GM23338 (cell line): ENCODE measurements around the gene POMT2. TPM values are rescaled to one million over a fixed set of nuclear protein-coding genes. Genes with fewer than 3 reads are reported as not detected.

Source experiments
- ATAC-seq: fragments of 200-7000 bp; cut with Tn5 transposase; 3 replicates; pipeline ENCODE4 v1.9.1; 2020
- DNase-seq: peaks from one replicate; pipeline ENCODE4 v3.0.0-alpha.2; 2015; ENCODE audit warnings: low spot score
- H2AFZ ChIP-seq: fragments of 200-600 bp; sonication (generic); 2 replicates; pipeline ENCODE4 v1.8.0; 2016; ENCODE audit warnings: antibody characterized with exemption, mild to moderate bottlenecking, moderate library complexity
- H3F3A ChIP-seq: fragments of 200-600 bp; sonication (generic); replicated peaks from 2 replicates; pipeline ENCODE4 v1.8.0; 2017; ENCODE audit warnings: antibody characterized with exemption, mixed run types, low read depth
- H3K27ac ChIP-seq: fragments of 200-600 bp; sonication (generic); 2 replicates; pipeline ENCODE4 v1.6.1; 2016; ENCODE audit warnings: low read depth
- H3K27me3 ChIP-seq: fragments of 200-600 bp; sonication (generic); 2 replicates; pipeline ENCODE4 v1.8.0; 2016; ENCODE audit warnings: mild to moderate bottlenecking, mixed run types, moderate library complexity; ENCODE audit not compliant: insufficient read depth
- H3K36me3 ChIP-seq: fragments of 200-600 bp; sonication (generic); 2 replicates; pipeline ENCODE4 v1.8.0; 2016; ENCODE audit warnings: mild to moderate bottlenecking; ENCODE audit not compliant: insufficient read depth
- H3K4me1 ChIP-seq: fragments of 200-600 bp; sonication (generic); 2 replicates; pipeline ENCODE4 v1.8.0; 2016; ENCODE audit warnings: mild to moderate bottlenecking, moderate library complexity; ENCODE audit not compliant: insufficient read depth
- H3K4me2 ChIP-seq: fragments of 200-600 bp; sonication (generic); 2 replicates; pipeline ENCODE4 v1.7.1; 2017; ENCODE audit warnings: mixed run types
- H3K4me3 ChIP-seq: fragments of 200-600 bp; sonication (generic); 2 replicates; pipeline ENCODE4 v1.6.1; 2016; ENCODE audit warnings: mixed run types
- H3K79me2 ChIP-seq: fragments of 200-600 bp; sonication (generic); replicated peaks from 2 replicates; pipeline ENCODE4 v1.8.0; 2017; ENCODE audit warnings: mild to moderate bottlenecking; ENCODE audit not compliant: insufficient read depth
- H3K9me2 ChIP-seq: fragments of 200-600 bp; sonication (generic); 2 replicates; pipeline ENCODE4 v1.8.0; 2017; ENCODE audit not compliant: insufficient read depth
- H4K20me1 ChIP-seq: fragments of 200-600 bp; sonication (generic); replicated peaks from 2 replicates; pipeline ENCODE4 v1.8.0; 2017; ENCODE audit warnings: mild to moderate bottlenecking; ENCODE audit not compliant: insufficient read depth
- H3K27ac Mint-ChIP-seq: 2 replicates; pipeline ENCODE4 v1.8.0; 2020; ENCODE audit warnings: inconsistent platforms, mild to moderate bottlenecking, moderate library complexity, mixed read lengths
- H3K27me3 Mint-ChIP-seq: 3 replicates; pipeline ENCODE4 v1.8.0; 2022; ENCODE audit warnings: low read depth, mild to moderate bottlenecking, moderate library complexity, mixed read lengths, inconsistent platforms; ENCODE audit not compliant: insufficient read depth, poor library complexity
- H3K36me3 Mint-ChIP-seq: 3 replicates; pipeline ENCODE4 v1.8.0; 2021; ENCODE audit warnings: low read depth, mild to moderate bottlenecking, inconsistent platforms, moderate library complexity, mixed read lengths
- H3K4me1 Mint-ChIP-seq: 3 replicates; pipeline ENCODE4 v1.8.0; 2020; ENCODE audit warnings: mild to moderate bottlenecking, inconsistent platforms, mixed read lengths
- H3K4me3 Mint-ChIP-seq: 3 replicates; pipeline ENCODE4 v1.8.0; 2021; ENCODE audit warnings: moderate library complexity, mild to moderate bottlenecking, inconsistent platforms, mixed read lengths
- H3K9me3 Mint-ChIP-seq: 3 replicates; pipeline ENCODE4 v1.8.0; 2020; ENCODE audit warnings: moderate library complexity, mild to moderate bottlenecking, inconsistent platforms, mixed read lengths
- CREB1 ChIP-seq: fragments of 250-450 bp; sonication (Bioruptor Pico); IDR thresholded peaks from 2 replicates; pipeline ENCODE4 v1.5.0; 2020; ENCODE audit warnings: low read depth, mild to moderate bottlenecking, moderate library complexity
- CTCF ChIP-seq, 2 experiments: fragments of 200-600 bp in 1 of 2; sonication (generic) in 1 of 2; conservative IDR thresholded peaks; 2 replicates each; pipeline versions ENCODE4 v1.5.1 to v1.6.1; 2016 to 2017; ENCODE audit warnings: antibody characterized with exemption in 2 of 2, low read depth in 2 of 2, mild to moderate bottlenecking in 2 of 2, moderate library complexity in 1 of 2
- ETS1 ChIP-seq: IDR thresholded peaks from 2 replicates; pipeline ENCODE4 v1.6.1; 2016; ENCODE audit warnings: antibody characterized with exemption
- EZH2 ChIP-seq: fragments of 200-600 bp; sonication (generic); IDR thresholded peaks from one replicate; pipeline ENCODE4 v1.8.0; 2017; ENCODE audit warnings: antibody characterized with exemption, mild to moderate bottlenecking, low read depth; ENCODE audit not compliant: unreplicated experiment
- EZH2phosphoT487 ChIP-seq: fragments of 200-600 bp; sonication (generic); IDR thresholded peaks from one replicate; pipeline ENCODE4 v1.8.1; 2018; ENCODE audit warnings: antibody characterized with exemption; ENCODE audit not compliant: unreplicated experiment
- JUNB ChIP-seq: IDR thresholded peaks from one replicate; pipeline ENCODE4 v1.6.1; 2016; ENCODE audit warnings: antibody characterized with exemption; ENCODE audit not compliant: unreplicated experiment
- NANOG ChIP-seq: IDR thresholded peaks from 2 replicates; pipeline ENCODE4 v1.6.1; 2016; ENCODE audit warnings: antibody characterized with exemption, borderline replicate concordance
- POLR2AphosphoS5 ChIP-seq: IDR thresholded peaks from 2 replicates; pipeline ENCODE4 v1.6.1; 2016; ENCODE audit warnings: antibody characterized with exemption, low read depth
- REST ChIP-seq: IDR thresholded peaks from one replicate; pipeline ENCODE4 v1.6.1; 2018; ENCODE audit warnings: antibody characterized with exemption; ENCODE audit not compliant: unreplicated experiment
- STAT1 ChIP-seq: IDR thresholded peaks from one replicate; pipeline ENCODE4 v1.6.1; 2016; ENCODE audit warnings: antibody characterized with exemption; ENCODE audit not compliant: unreplicated experiment
- ZNF114 ChIP-seq: fragments of 250-450 bp; sonication (Bioruptor Pico); IDR thresholded peaks from 2 replicates; pipeline ENCODE4 v1.5.0; 2020; ENCODE audit warnings: mild to moderate bottlenecking, moderate library complexity
- ZNF331 ChIP-seq: fragments of 250-450 bp; sonication (Bioruptor Pico); IDR thresholded peaks from 2 replicates; pipeline ENCODE4 v1.5.0; 2020; ENCODE audit warnings: low read depth, mild to moderate bottlenecking, moderate library complexity
- ZNF462 ChIP-seq: fragments of 250-450 bp; sonication (Bioruptor Pico); IDR thresholded peaks from 2 replicates; pipeline ENCODE4 v1.5.0; 2020; ENCODE audit warnings: mild to moderate bottlenecking, moderate library complexity
- polyA plus RNA-seq: library from polyadenylated mRNA; unstranded; fragments of >200 nt; fragmentation: Nextera tagmentation; extraction: Ambion mirVana; gene quantifications from 2 replicates; pipeline ENCODE4 v1.2.1, GENCODE V29; 2016
- total RNA-seq: library from RNA; depleted of rRNA; stranded (reverse); fragments of >200 nt; shearing (Covaris generic); gene quantifications from 2 replicates; pipeline ENCODE4 v1.2.3, GENCODE V29; 2014

The POMT2 gene
- total and polyA plus RNA-seq, 2 experiments from 2014 or later, result 24.3 to 29.9 TPM

GRCh38 chr14:77342726-77343397 lies 22.2 kb upstream of the POMT2 start:
- Histone ChIP-seq H3K4me3 (no peak overlapping the region), H2AFZ (no peak overlapping the region), H3K36me3 (no peaks in the 10 kb centered on the region), H4K20me1 (no peaks in the 10 kb centered on the region), H3K4me2 (no peak overlapping the region), H3K27ac (no peak overlapping the region), H3F3A (no peaks in the 10 kb centered on the region), H3K27me3 (no peaks in the 10 kb centered on the region), H3K79me2 (no peaks in the 10 kb centered on the region), H3K4me1 (peaks cover 31% of the 10 kb centered on the region), H3K9me2 (peaks cover 4% of the 10 kb centered on the region; the same call in 1 of the 2 replicates)
- no peak overlapping the region for H3K4me3 Mint-ChIP-seq
- no peak for TF ChIP-seq REST
- no peak for TF ChIP-seq ZNF114 (CRISPR knock-in tag)
- TF ChIP-seq ETS1, result no peak
- TF ChIP-seq ZNF331 (CRISPR knock-in tag), result no peak
- TF ChIP-seq STAT1, result no peak
- no peak for TF ChIP-seq JUNB
- TF ChIP-seq NANOG, result no peak
- TF ChIP-seq POLR2AphosphoS5, result no peak
- no peak for TF ChIP-seq EZH2
- no peak for TF ChIP-seq EZH2phosphoT487
- TF ChIP-seq ZNF462 (CRISPR knock-in tag), result no peak
- no peak for TF ChIP-seq CREB1 (CRISPR knock-in tag)
- no peak for TF ChIP-seq CTCF (conservative IDR thresholded peaks at IDR 0.05; ENCODE audit: low read depth in 2 of 2)
- H3K4me1 Mint-ChIP-seq, result peaks cover 53% of the 10 kb centered on the region
- no peak overlapping the region; the same call in 1 of the 2 replicates for H3K27ac Mint-ChIP-seq
- DNase-seq (no peak), ATAC-seq (no peak)
- no peaks in the 10 kb centered on the region for H3K27me3 Mint-ChIP-seq
- peaks cover 20% of the 10 kb centered on the region for H3K36me3 Mint-ChIP-seq
- no peaks in the 10 kb centered on the region; the same call in 2 of the 3 replicates for H3K9me3 Mint-ChIP-seq
